Measurements from ENCODE around the gene MYO1B.

- TF ChIP-seq CTCF (conservative IDR thresholded peaks at IDR 0.05 in 1 of 2, IDR thresholded peaks at IDR 0.05 in 1 of 2; ENCODE audit: extremely low read depth in 1 of 2, insufficient read depth in 1 of 2, low read depth in 1 of 2, low read length in 2 of 2), result no peak
- no peak for TF ChIP-seq EZH2 (IDR thresholded peaks at IDR 0.05; ENCODE audit: borderline replicate concordance, low read length)
Measured at GRCh38 chr2:191434072-191434471, 188.9 kb downstream of the MYO1B start.
